Renal cortical epithelial cell (primary cell): ENCODE data around the gene MTERF2. TPM values are rescaled to one million over a fixed set of nuclear protein-coding genes. Genes with fewer than 3 reads are reported as not detected.
"Not testable (repeated sequence)": the region's sequence is repeated elsewhere in the genome, so short reads cannot be mapped to it uniquely, and the experiment has no call there.

Experiments
- DNase-seq: peaks from one replicate; pipeline ENCODE4 v3.0.0-alpha.2; 2011; ENCODE audit warnings: low read depth
- total RNA-seq: library from RNA; depleted of rRNA; stranded (reverse); fragments of >200 nt; gene quantifications from 2 replicates; pipeline ENCODE4 v1.2.3, GENCODE V29; 2014

The MTERF2 gene, protein sequence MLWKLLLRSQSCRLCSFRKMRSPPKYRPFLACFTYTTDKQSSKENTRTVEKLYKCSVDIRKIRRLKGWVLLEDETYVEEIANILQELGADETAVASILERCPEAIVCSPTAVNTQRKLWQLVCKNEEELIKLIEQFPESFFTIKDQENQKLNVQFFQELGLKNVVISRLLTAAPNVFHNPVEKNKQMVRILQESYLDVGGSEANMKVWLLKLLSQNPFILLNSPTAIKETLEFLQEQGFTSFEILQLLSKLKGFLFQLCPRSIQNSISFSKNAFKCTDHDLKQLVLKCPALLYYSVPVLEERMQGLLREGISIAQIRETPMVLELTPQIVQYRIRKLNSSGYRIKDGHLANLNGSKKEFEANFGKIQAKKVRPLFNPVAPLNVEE
- total RNA-seq = 3.8 and 14.0 TPM in 2 replicates

GRCh38 chr12:106986625-106987389 is at the start of gene MTERF2:
TSS of gene MTERF2 (minus strand) at chr12:106987146. CDS start at chr12:106978714, 8,432 bp downstream.
- DNase-seq = peak; percentile 87

GRCh38 chr12:107035733-107036132 is 48.8 kb upstream of the MTERF2 start:
- DNase-seq = no peak

DNA sequence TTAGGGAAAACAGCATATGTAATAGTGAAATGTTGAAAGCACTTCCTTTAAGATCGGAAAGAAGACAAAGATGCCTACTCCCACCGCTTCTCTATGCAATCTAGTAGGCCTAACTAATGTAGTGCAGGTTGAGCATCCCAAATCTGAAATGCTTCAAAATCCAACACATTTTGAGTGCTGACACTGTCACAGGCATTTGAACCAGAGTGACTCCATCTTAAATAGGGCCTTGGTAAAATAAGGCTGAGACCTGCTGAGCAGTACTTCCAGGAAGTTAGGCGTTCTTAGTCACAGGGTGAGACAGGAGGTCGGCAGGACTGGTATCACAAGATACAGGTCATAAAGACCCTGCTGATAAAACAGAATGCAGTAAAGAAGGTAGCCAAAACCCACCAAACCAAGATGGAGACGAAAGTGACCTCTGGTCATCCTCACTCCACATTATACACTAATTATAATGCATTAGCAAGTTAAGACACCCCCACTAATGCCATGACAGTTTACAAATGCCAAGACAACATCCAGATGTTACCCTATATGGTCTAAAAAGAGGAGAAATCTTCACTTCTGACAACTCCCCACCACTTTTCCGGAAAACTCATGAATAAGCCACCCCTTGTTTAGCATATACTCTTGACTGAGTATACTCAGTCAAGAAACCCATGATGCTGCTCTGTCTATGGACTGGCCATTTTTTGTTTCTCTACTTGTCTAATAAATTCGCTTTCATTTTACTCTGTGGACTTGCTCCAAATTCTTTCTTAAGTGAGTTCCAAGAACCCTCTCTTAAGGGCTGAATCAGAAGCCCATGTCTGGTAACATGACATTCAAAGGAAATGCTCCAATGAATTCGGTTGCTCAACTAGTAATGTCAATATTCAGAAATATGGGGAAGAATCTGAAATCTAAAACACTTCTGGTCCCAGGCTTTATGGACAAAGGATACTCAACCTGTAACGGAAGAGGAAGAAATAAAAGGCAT is 47.1 kb upstream of the MTERF2 start:
- peak; percentile 19 for DNase-seq

- DNase-seq = no peak
Measured at GRCh38 chr12:107032266-107032665, 45.3 kb upstream of the MTERF2 start.

DNA sequence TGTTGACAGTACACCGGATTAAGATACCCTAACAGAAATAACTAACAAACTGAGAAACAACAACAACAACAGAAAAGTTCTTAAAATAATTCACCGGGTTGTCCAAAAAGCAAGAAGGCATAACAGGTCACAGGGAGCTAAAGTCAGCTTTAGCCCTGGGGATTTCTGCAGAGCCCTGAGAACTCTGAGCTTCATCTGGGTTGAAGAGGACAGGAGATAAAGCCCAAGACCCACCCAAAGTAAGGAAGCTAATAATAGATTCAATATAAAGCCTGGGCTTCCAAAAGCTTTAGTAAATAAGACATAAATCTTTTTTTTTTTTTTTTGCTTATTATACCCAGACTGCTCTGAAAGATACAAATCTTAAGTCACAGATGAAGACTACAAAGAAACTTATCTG is 44.1 kb upstream of the MTERF2 start:
- DNase-seq = no peak

DNA sequence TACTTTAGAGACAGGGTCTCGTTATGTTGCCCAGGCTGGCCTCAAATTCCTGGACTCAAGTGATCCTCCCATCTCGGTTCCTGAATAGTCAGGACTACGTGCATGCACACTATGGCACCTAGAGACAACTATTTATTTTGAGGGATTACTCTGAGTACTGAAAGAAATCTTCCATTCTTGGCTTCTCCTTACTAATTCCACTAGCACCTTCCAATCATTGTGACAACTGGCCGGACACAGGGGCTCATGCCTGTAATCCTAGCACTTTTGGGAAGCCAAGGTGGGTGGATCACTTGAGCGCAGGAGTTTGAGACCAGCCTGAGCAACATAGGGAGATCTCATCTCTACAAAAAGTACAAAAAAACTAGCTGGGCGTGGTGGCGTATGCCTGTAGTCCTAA is 42.1 kb upstream of the MTERF2 start:
- DNase-seq = no peak

DNA sequence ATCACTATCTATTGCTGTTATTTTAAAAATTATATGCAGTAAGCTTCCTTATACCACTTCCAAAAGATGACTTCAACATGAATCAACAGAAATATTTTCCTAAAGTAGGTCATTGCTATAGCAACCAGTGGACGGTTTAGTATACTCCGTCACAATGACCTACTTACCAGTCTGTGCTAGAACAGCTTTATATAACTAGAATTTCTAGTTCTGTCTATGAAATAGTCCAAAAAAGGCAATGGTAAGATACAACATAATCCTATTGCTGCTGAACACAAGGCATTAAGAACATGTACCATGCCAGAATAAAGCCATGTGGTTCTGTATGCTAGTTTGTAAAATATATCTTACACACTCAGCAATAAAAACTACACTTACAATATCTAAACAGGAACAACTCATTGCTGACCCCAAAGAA is 40.7 kb upstream of the MTERF2 start:
- DNase-seq = peak; percentile 98

DNA sequence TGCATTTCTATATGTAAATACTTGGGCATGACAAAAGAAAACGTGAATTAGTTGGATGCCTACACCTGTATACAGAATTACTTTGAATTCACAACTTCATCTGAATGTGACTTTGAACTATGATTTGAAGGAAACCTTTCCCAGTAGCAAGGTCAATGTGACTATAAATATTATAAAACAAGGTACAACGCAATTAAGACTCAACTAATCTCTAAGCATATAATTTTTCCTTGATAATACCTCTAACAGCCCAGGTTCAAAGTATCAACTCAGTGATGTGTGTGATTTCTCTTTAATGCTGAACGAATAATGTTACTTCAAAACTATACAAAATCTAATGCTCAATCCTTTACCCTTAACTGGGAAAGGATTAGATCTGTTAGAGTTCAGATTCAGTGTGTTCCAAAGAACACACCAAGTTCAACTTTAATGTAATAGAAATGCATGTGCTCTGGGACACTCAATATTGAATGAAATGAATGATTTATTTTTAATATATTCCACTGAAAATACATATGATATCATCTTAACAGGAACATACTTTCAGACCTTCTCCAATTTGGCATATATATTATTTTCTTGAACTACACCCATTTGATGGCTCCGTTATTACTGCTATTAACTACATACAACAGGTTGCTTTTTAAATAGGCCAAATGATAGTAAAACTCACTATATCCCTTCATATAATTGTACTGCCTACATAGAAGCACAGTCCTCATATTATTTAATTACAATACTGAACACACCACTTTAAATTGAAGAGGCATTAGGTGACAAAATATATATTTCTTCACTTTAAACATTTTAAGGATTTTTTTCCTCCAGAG is 40.1 kb upstream of the MTERF2 start:
- no peak for DNase-seq

DNA sequence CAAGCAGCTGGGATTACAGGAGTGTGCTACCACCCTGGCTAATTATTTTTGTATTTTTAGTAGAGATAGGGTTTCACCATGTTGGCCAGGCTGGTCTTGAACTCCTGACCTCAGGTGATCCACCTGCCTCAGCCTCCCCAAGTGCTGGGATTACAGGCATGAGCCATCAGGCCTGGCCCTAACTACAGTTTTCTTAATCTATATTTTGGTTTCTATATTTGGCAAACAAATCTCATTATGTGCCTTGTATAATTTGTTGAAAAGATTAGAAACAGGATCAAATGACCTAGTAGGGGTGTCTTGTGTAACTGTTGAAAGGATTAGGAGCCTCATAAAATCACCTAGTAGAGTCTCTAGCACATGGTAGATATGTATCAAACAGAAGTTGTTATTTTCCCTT is 39.4 kb upstream of the MTERF2 start:
- DNase-seq = not testable (repeated sequence)

GRCh38 chr12:107025671-107026070 is 38.7 kb upstream of the MTERF2 start:
- DNase-seq = peak; percentile 22

GRCh38 chr12:107019546-107019945 is 32.6 kb upstream of the MTERF2 start:
- no peak for DNase-seq

GRCh38 chr12:107017042-107017441 is 30.1 kb upstream of the MTERF2 start:
- no peak for DNase-seq

GRCh38 chr12:107014055-107014454 is 27.1 kb upstream of the MTERF2 start:
- peak; percentile 52 for DNase-seq

DNA sequence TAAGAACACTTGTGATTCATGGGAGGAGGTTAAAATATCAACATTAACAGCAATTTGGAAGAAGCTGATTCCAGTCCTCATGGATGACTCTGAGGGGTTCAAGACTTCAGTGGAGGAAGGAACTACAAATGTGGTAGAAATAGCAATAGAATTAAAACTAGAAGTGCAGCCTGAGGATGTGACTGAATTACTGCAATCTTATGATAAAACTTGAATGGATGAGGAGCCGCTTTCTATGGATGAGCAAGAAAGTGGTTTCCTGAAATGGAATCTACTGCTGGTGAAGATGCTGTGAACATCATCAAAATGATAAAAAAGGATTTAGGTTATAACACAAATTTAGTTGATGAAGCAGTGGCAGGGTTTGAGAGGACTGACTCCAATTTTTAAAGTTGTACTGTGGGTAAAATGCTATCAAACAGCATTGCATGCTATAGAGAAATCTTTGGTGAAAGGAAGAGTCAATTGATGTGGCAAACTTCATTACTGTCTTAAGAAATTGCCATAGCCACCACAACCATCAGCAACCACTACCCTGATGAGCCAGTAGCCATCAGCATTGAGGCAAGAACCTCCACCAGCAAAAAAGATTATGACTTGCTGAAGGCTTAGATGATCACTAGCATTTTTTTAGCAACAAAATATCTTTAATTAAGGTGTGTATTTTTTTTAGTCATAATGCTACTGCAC is 25.9 kb upstream of the MTERF2 start:
- no peak for DNase-seq

GRCh38 chr12:107011519-107011918 is 24.6 kb upstream of the MTERF2 start:
- no peak for DNase-seq

GRCh38 chr12:107007411-107007810 is 20.5 kb upstream of the MTERF2 start:
- no peak for DNase-seq

DNA sequence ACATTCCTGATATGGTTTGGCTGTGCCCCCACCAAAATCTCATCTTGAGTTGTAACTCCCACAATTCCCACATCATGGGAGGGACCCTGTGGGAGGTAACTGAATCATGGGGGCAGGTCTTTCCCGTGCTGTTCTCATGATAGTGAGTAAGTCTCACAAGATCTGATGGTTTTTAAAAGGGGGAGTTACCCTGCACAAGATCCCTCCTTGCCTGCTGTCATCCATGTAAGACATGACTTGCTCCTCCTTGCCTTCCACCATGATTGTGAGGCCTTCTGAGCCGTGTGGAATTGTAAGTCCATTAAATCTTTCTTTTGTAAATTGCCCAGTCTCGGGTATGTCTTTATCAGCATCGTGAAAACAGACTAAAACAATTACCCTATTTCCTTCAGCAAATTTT is 15.7 kb upstream of the MTERF2 start:
- not testable (repeated sequence) for DNase-seq

DNA sequence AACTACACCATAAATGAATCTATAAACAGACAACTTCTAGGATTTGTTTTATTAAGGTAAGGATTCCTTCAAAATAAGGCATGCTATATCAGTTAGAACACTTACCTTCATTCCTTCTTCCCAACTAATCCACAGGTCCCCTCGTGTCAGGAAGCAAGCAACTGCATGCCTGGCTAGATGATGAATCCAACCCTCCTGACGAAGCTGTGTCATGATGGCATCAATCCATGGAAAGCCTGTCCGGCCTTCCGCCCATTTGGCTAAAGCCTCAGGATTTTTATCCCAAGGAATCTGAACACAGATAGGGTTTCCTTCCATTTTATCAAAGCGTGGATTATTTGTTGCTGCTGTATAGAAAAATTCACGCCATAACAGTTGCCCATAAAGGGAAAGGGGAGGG is 12.5 kb upstream of the MTERF2 start:
- no peak for DNase-seq

DNA sequence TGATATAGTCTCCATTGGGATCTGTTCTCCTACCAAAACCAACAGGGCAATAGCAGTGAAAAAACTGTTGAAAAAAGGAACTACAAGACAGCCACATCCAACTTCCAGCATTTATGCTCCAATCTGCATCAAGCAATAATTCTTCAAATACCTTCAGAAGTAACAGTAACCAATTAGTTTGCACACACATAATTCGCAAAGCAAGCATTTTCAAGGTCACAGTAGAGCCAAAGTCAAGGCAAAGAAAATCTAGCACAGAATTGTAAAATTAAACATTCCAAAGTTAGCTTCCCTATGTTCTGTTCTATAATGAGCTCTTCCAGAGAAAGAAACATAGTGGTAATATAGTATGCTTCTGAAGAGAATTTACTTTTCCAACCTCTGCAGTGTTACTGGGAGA is 11.0 kb upstream of the MTERF2 start:
- no peak for DNase-seq

DNA sequence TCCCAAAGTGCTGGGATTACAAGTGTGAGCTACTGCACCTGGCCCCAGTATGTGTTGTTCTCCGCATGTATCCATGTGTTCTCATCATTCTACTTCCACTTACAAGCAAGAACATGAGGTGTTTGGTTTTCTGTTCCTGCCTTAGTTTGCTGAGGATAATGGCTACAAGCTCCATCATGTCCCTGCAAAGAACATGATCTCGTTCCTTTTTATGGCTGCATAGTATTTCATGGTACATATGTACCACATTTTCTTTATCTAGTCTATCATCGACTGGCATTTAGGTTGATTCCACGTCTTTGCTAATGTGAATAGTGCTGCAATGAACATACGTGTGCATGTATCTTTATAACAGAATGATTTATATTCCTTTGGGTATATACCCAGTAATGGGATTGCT is 9.2 kb upstream of the MTERF2 start:
- not testable (repeated sequence) for DNase-seq
